SK-N-SH (cell line): ENCODE data around the gene C1S.

Source experiments
- CHD2 ChIP-seq: fragments of 150-350 bp; IDR thresholded peaks from 2 replicates; pipeline ENCODE4 v1.6.1; 2018; ENCODE audit warnings: low read length; ENCODE audit not compliant: partially characterized antibody
- EP300 ChIP-seq, 2 experiments: IDR thresholded peaks; 2 replicates each; pipeline versions ENCODE4 v1.4.0 to v1.6.1; 2012; ENCODE audit warnings: borderline replicate concordance in 1 of 2, low read depth in 1 of 2, low read length in 1 of 2
- EZH2phosphoT487 ChIP-seq: fragments of 200-600 bp; sonication (generic); IDR thresholded peaks from 2 replicates; pipeline ENCODE4 v1.6.1; 2017; ENCODE audit warnings: low read depth, mixed run types, mild to moderate bottlenecking, antibody characterized with exemption, moderate library complexity, borderline replicate concordance
- GABPA ChIP-seq: IDR thresholded peaks from 2 replicates; pipeline ENCODE4 v1.4.0; 2012; ENCODE audit warnings: low read depth, mild to moderate bottlenecking
- MXI1 ChIP-seq: IDR thresholded peaks from 2 replicates; pipeline ENCODE4 v1.6.1; 2012; ENCODE audit warnings: mild to moderate bottlenecking, low read depth, low read length, improper control_type of control experiment
- RCOR1 ChIP-seq: fragments of 150-350 bp; IDR thresholded peaks from 2 replicates; pipeline ENCODE4 v1.6.1; 2017; ENCODE audit warnings: antibody characterized with exemption, low read length
- RFX5 ChIP-seq: IDR thresholded peaks from 2 replicates; pipeline ENCODE4 v1.6.1; 2012; ENCODE audit warnings: mild to moderate bottlenecking, improper control_type of control experiment, low read length
- TF ChIP-seq, protein P1 (sequence below): fragments of 200-600 bp; sonication (generic); IDR thresholded peaks from 2 replicates; pipeline ENCODE4 v1.6.1; 2017; ENCODE audit warnings: antibody characterized with exemption, mild to moderate bottlenecking, moderate library complexity
- TF ChIP-seq, protein P2 (sequence below): IDR thresholded peaks from 2 replicates; pipeline ENCODE4; 2012

GRCh38 chr12:7102582-7102981, 42.1 kb downstream of the C1S start:
- TF ChIP-seq, protein P1, sequence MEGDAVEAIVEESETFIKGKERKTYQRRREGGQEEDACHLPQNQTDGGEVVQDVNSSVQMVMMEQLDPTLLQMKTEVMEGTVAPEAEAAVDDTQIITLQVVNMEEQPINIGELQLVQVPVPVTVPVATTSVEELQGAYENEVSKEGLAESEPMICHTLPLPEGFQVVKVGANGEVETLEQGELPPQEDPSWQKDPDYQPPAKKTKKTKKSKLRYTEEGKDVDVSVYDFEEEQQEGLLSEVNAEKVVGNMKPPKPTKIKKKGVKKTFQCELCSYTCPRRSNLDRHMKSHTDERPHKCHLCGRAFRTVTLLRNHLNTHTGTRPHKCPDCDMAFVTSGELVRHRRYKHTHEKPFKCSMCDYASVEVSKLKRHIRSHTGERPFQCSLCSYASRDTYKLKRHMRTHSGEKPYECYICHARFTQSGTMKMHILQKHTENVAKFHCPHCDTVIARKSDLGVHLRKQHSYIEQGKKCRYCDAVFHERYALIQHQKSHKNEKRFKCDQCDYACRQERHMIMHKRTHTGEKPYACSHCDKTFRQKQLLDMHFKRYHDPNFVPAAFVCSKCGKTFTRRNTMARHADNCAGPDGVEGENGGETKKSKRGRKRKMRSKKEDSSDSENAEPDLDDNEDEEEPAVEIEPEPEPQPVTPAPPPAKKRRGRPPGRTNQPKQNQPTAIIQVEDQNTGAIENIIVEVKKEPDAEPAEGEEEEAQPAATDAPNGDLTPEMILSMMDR, result no peak
- TF ChIP-seq RFX5, result no peak
- no peak for TF ChIP-seq CHD2
- TF ChIP-seq RCOR1, result no peak
- TF ChIP-seq, protein P2, sequence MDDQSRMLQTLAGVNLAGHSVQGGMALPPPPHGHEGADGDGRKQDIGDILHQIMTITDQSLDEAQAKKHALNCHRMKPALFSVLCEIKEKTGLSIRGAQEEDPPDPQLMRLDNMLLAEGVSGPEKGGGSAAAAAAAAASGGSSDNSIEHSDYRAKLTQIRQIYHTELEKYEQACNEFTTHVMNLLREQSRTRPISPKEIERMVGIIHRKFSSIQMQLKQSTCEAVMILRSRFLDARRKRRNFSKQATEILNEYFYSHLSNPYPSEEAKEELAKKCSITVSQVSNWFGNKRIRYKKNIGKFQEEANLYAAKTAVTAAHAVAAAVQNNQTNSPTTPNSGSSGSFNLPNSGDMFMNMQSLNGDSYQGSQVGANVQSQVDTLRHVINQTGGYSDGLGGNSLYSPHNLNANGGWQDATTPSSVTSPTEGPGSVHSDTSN, result no peak
- no peak for TF ChIP-seq GABPA
- no peak for TF ChIP-seq EP300 (IDR thresholded peaks at IDR 0.05; ENCODE audit: borderline replicate concordance in 1 of 2, low read depth in 1 of 2, low read length in 1 of 2)
- TF ChIP-seq EZH2phosphoT487, result no peak
- no peak for TF ChIP-seq MXI1
